H9 (cell line): ENCODE results near the gene TJP2. TPM values are rescaled to one million over a fixed set of nuclear protein-coding genes. Genes with fewer than 3 reads are reported as not detected.

Experiments used
- DNase-seq: peaks from one replicate; pipeline ENCODE4 v3.0.0-alpha.2; 2017
- H2AFZ ChIP-seq: one replicate; pipeline ENCODE4 v1.6.1; 2013; ENCODE audit warnings: mild to moderate bottlenecking, low read length, control low read depth, moderate library complexity
- H2AK5ac ChIP-seq: 2 replicates; pipeline ENCODE4 v1.6.1; 2013; ENCODE audit warnings: low read length, control low read depth, mixed read lengths; ENCODE audit not compliant: insufficient read length
- H2BK120ac ChIP-seq: one replicate; pipeline ENCODE4 v1.6.1; 2013; ENCODE audit warnings: low read depth, mild to moderate bottlenecking, low read length, control low read depth, inconsistent platforms; ENCODE audit not compliant: poor library complexity, severe bottlenecking
- H2BK12ac ChIP-seq: 2 replicates; pipeline ENCODE4 v1.6.1; 2013; ENCODE audit warnings: low read length, control low read depth, mixed read lengths, low read depth; ENCODE audit not compliant: insufficient read length
- H2BK15ac ChIP-seq: 2 replicates; pipeline ENCODE4 v1.6.1; 2013; ENCODE audit warnings: low read depth, low read length, control low read depth
- H2BK20ac ChIP-seq: one replicate; pipeline ENCODE4 v1.6.1; 2013; ENCODE audit warnings: low read depth, mild to moderate bottlenecking, low read length, control low read depth, inconsistent platforms; ENCODE audit not compliant: poor library complexity, severe bottlenecking
- H2BK5ac ChIP-seq: 2 replicates; pipeline ENCODE4 v1.6.1; 2013; ENCODE audit warnings: low read length, control low read depth, mixed read lengths; ENCODE audit not compliant: insufficient read length
- H3K14ac ChIP-seq: 2 replicates; pipeline ENCODE4 v1.6.1; 2013; ENCODE audit warnings: low read length, control low read depth; ENCODE audit not compliant: insufficient read depth
- H3K18ac ChIP-seq: 2 replicates; pipeline ENCODE4 v1.6.1; 2013; ENCODE audit warnings: low read depth, mild to moderate bottlenecking, mixed read lengths, low read length, control low read depth; ENCODE audit not compliant: insufficient read length
- H3K23ac ChIP-seq: 2 replicates; pipeline ENCODE4 v1.6.1; 2013; ENCODE audit warnings: low read length, control low read depth, mixed read lengths, low read depth; ENCODE audit not compliant: insufficient read length
- H3K23me2 ChIP-seq: 2 replicates; pipeline ENCODE4 v1.6.1; 2013; ENCODE audit warnings: low read depth, mild to moderate bottlenecking, mixed read lengths, low read length, control low read depth; ENCODE audit not compliant: insufficient read length, poor library complexity, severe bottlenecking
- H3K27ac ChIP-seq: 2 replicates; pipeline ENCODE4 v1.5.1; 2013; ENCODE audit warnings: low read length, control low read depth, mixed read lengths, low read depth; ENCODE audit not compliant: insufficient read length
- H3K27me3 ChIP-seq: 2 replicates; pipeline ENCODE4 v1.6.1; 2013; ENCODE audit warnings: low read length, control low read depth, inconsistent platforms; ENCODE audit not compliant: insufficient read depth
- H3K4ac ChIP-seq: 2 replicates; pipeline ENCODE4 v1.6.1; 2013; ENCODE audit warnings: low read depth, mild to moderate bottlenecking, control low read depth, inconsistent platforms, low read length, moderate library complexity
- H3K4me1 ChIP-seq: 2 replicates; pipeline ENCODE4 v1.6.1; 2013; ENCODE audit warnings: low read length, control low read depth, inconsistent platforms; ENCODE audit not compliant: insufficient read depth
- H3K4me2 ChIP-seq: 2 replicates; pipeline ENCODE4 v1.6.1; 2013; ENCODE audit warnings: low read length, control low read depth, mixed read lengths; ENCODE audit not compliant: insufficient read length, insufficient read depth
- H3K56ac ChIP-seq: 2 replicates; pipeline ENCODE4 v1.6.1; 2013; ENCODE audit warnings: low read depth, mild to moderate bottlenecking, mixed read lengths, low read length, control low read depth; ENCODE audit not compliant: insufficient read length
- H3K79me1 ChIP-seq: 2 replicates; pipeline ENCODE4 v1.6.1; 2013; ENCODE audit warnings: low read depth, mild to moderate bottlenecking, moderate library complexity, low read length, control low read depth, inconsistent platforms; ENCODE audit not compliant: insufficient read depth, poor library complexity, severe bottlenecking
- H3K79me2 ChIP-seq: 2 replicates; pipeline ENCODE4 v1.6.1; 2013; ENCODE audit warnings: low read length, control low read depth, inconsistent platforms; ENCODE audit not compliant: insufficient read depth
- H3K9ac ChIP-seq: 2 replicates; pipeline ENCODE4 v1.6.1; 2013; ENCODE audit warnings: low read length, control low read depth, mixed read lengths; ENCODE audit not compliant: insufficient read length; ENCODE audit errors: extremely low read depth
- H3K9me3 ChIP-seq: one replicate; pipeline ENCODE4 v1.6.1; 2013; ENCODE audit warnings: low read depth, low read length, inconsistent platforms; ENCODE audit not compliant: control insufficient read depth
- H3T11ph ChIP-seq: one replicate; pipeline ENCODE4 v1.6.1; 2013; ENCODE audit warnings: mild to moderate bottlenecking, low read length, control low read depth, inconsistent platforms
- H4K20me1 ChIP-seq: one replicate; pipeline ENCODE4 v1.6.1; 2013; ENCODE audit not compliant: control insufficient read depth, insufficient read length, insufficient read depth
- H4K5ac ChIP-seq: 2 replicates; pipeline ENCODE4 v1.6.1; 2013; ENCODE audit warnings: low read depth, mild to moderate bottlenecking, mixed read lengths, low read length, control low read depth; ENCODE audit not compliant: insufficient read length
- H4K8ac ChIP-seq: replicated peaks from 2 replicates; pipeline ENCODE4 v1.6.1; 2013; ENCODE audit warnings: low read length, control low read depth, mixed read lengths, low read depth; ENCODE audit not compliant: insufficient read length
- H4K91ac ChIP-seq: 2 replicates; pipeline ENCODE4 v1.6.1; 2013; ENCODE audit warnings: low read depth, mild to moderate bottlenecking, moderate library complexity, mixed read lengths, low read length, control low read depth; ENCODE audit not compliant: insufficient read length
- H3K27ac Mint-ChIP-seq, 3 experiments: 2 replicates in 2 of 3; 3 replicates in 1 of 3; pipeline ENCODE4 v1.8.0; 2020 to 2021; ENCODE audit warnings: mixed read lengths in 3 of 3, mild to moderate bottlenecking in 1 of 3, moderate library complexity in 1 of 3
- H3K27me3 Mint-ChIP-seq: 2 replicates; pipeline ENCODE4 v1.8.0; 2021; ENCODE audit warnings: low read depth, mild to moderate bottlenecking, moderate library complexity, mixed read lengths
- H3K36me3 Mint-ChIP-seq, 3 experiments: 2 replicates in 2 of 3; 3 replicates in 1 of 3; pipeline ENCODE4 v1.8.0; 2020 to 2021; ENCODE audit warnings: low read depth in 3 of 3, mixed read lengths in 3 of 3; ENCODE audit not compliant: insufficient read depth in 1 of 3
- H3K4me1 Mint-ChIP-seq, 2 experiments: 2 replicates each; pipeline ENCODE4 v1.8.0; 2020; ENCODE audit warnings: mixed read lengths in 2 of 2
- H3K4me3 Mint-ChIP-seq, 2 experiments: 2 replicates in 1 of 2; 3 replicates in 1 of 2; pipeline ENCODE4 v1.8.0; 2020 to 2021; ENCODE audit warnings: mild to moderate bottlenecking in 2 of 2, mixed read lengths in 2 of 2, moderate library complexity in 1 of 2
- H3K9me3 Mint-ChIP-seq, 2 experiments: 2 replicates in 1 of 2; 3 replicates in 1 of 2; pipeline ENCODE4 v1.8.0; 2020; ENCODE audit warnings: mild to moderate bottlenecking in 2 of 2, mixed read lengths in 2 of 2, moderate library complexity in 1 of 2
- CTCF ChIP-seq: fragments of 200-600 bp; sonication (generic); conservative IDR thresholded peaks from 3 replicates; pipeline ENCODE4 v1.8.0; 2021; ENCODE audit warnings: antibody characterized with exemption, mild to moderate bottlenecking
- WGBS: extraction: QIAGEN DNeasy Blood & Tissue Kit; methylation state at CpG from one replicate; pipeline ENCODE4 v1.1.7; 2013; ENCODE audit warnings: missing lambda C conversion rate, low lambda C conversion rate, mixed read lengths; ENCODE audit not compliant: insufficient read length; ENCODE audit errors: extremely low coverage; 5-methylcytosine and 5-hydroxymethylcytosine counted together
- total RNA-seq: library from RNA; stranded (reverse); gene quantifications from 2 replicates; pipeline ENCODE4 v1.2.1, GENCODE V29; 2021

TJP2 gene
- total RNA-seq, 1 experiment from 2014 or later = 130 TPM

- H4K20me1 ChIP-seq = no peaks in the 10 kb centered on the region
- H3K4me3 Mint-ChIP-seq = no peak overlapping the region
- H4K91ac ChIP-seq = no peak overlapping the region
- no peak overlapping the region for H3K9ac ChIP-seq
- no peak overlapping the region for H3K4me2 ChIP-seq
- no peak overlapping the region for H2BK15ac ChIP-seq
- no peak overlapping the region for H2AK5ac ChIP-seq
- no peak for TF ChIP-seq CTCF
- no peaks in the 10 kb centered on the region for H3K27me3 ChIP-seq
- H3K9me3 ChIP-seq = no peaks in the 10 kb centered on the region
- H3K4me1 ChIP-seq = no peaks in the 10 kb centered on the region; the same call in 1 of the 2 replicates
- peak; percentile 1 for DNase-seq
- H2BK120ac ChIP-seq = no peak overlapping the region
- no peak overlapping the region for H2AFZ ChIP-seq
- H2BK20ac ChIP-seq = no peak overlapping the region
- H3K27me3 Mint-ChIP-seq = no peaks in the 10 kb centered on the region
- H2BK12ac ChIP-seq = no peak overlapping the region
- no CpG with 5 or more reads among the region's 7 CpGs for WGBS
- H3K18ac ChIP-seq = no peak overlapping the region
- H3K4ac ChIP-seq = no peak overlapping the region
- H3K23ac ChIP-seq = no peak overlapping the region
- H3K27ac Mint-ChIP-seq = no peak overlapping the region; a peak in 1 of 7 replicates
- peaks cover 21 to 34% of the 10 kb centered on the region in 2 experiments for H3K4me1 Mint-ChIP-seq
- peaks cover 6% of the 10 kb centered on the region; the same call in 1 of the 2 replicates for H3K79me2 ChIP-seq
- no peak overlapping the region for H3K14ac ChIP-seq
- H3K9me3 Mint-ChIP-seq = no peaks in the 10 kb centered on the region
- H3K56ac ChIP-seq = no peak overlapping the region
- H3K27ac ChIP-seq = no peak overlapping the region
- H3K23me2 ChIP-seq = no peaks in the 10 kb centered on the region
- H4K8ac ChIP-seq = no peak overlapping the region
- H3K36me3 Mint-ChIP-seq = peaks cover 14 to 37% (median 25%) of the 10 kb centered on the region in 3 experiments
- no peak overlapping the region for H3T11ph ChIP-seq
- peaks cover 5% of the 10 kb centered on the region for H3K79me1 ChIP-seq
- H2BK5ac ChIP-seq = no peak overlapping the region
- no peak overlapping the region for H4K5ac ChIP-seq
Measured at GRCh38 chr9:69151506-69151905, 22.6 kb upstream of the TJP2 start.
